Neural cell (in vitro differentiated cells): Measurements from ENCODE around the gene E2F4. TPM values are rescaled to one million over a fixed set of nuclear protein-coding genes. Genes with fewer than 3 reads are reported as not detected.

Source experiments
- H2AFZ ChIP-seq: fragments of 200-600, 300-800 bp; sonication (generic), shearing (Covaris generic); 2 replicates; pipeline ENCODE4 v1.6.0; 2014; ENCODE audit warnings: low read depth, mild to moderate bottlenecking, antibody characterized with exemption, low read length, moderate library complexity
- H3F3A ChIP-seq: fragments of 200-600 bp; shearing (Covaris generic); 2 replicates; pipeline ENCODE4 v1.6.1; 2016; ENCODE audit warnings: mild to moderate bottlenecking, moderate library complexity, mixed read lengths, antibody characterized with exemption, low read length; ENCODE audit not compliant: insufficient read depth, poor library complexity, severe bottlenecking
- H3K27ac ChIP-seq: fragments of 200-600, 300-800 bp; sonication (generic), shearing (Covaris generic); 2 replicates; pipeline ENCODE4 v1.5.1; 2014; ENCODE audit warnings: mild to moderate bottlenecking, low read length, moderate library complexity
- H3K27me3 ChIP-seq: fragments of 300-800, 200-600 bp; sonication (generic), shearing (Covaris generic); 2 replicates; pipeline ENCODE4 v1.6.0; 2014; ENCODE audit warnings: mild to moderate bottlenecking, low read depth, low read length, moderate library complexity; ENCODE audit not compliant: insufficient read depth
- H3K36me3 ChIP-seq: fragments of 300-800, 200-600 bp; sonication (generic), shearing (Covaris generic); 2 replicates; pipeline ENCODE4 v1.5.1; 2014; ENCODE audit warnings: mild to moderate bottlenecking, antibody characterized with exemption, low read length, moderate library complexity; ENCODE audit not compliant: insufficient read depth
- H3K4me2 ChIP-seq: fragments of 300-800, 200-600 bp; sonication (generic), shearing (Covaris generic); 2 replicates; pipeline ENCODE4 v1.6.0; 2014; ENCODE audit warnings: mild to moderate bottlenecking, low read length
- H3K4me3 ChIP-seq: fragments of 300-800, 200-600 bp; sonication (generic), shearing (Covaris generic); 2 replicates; pipeline ENCODE4 v1.5.1; 2014; ENCODE audit warnings: mild to moderate bottlenecking, low read length, moderate library complexity
- H3K79me2 ChIP-seq: fragments of 200-600 bp; shearing (Covaris generic); replicated peaks from 2 replicates; pipeline ENCODE4 v1.6.0; 2014; ENCODE audit warnings: mild to moderate bottlenecking, low read length, moderate library complexity; ENCODE audit not compliant: insufficient read depth
- H3K9ac ChIP-seq: fragments of 300-800, 200-600 bp; sonication (generic), shearing (Covaris generic); 2 replicates; pipeline ENCODE4 v1.6.1; 2016; ENCODE audit warnings: mild to moderate bottlenecking, low read length, mixed read lengths
- H3K9me2 ChIP-seq: fragments of 200-600 bp; shearing (Covaris generic); 2 replicates; pipeline ENCODE4 v1.6.1; 2016; ENCODE audit warnings: mild to moderate bottlenecking, low read length, mixed read lengths; ENCODE audit not compliant: insufficient read depth
- H3K9me3 ChIP-seq: fragments of 200-600, 300-800 bp; sonication (generic), shearing (Covaris generic); 2 replicates; pipeline ENCODE4 v1.6.1; 2016; ENCODE audit warnings: mild to moderate bottlenecking, mixed run types, low read length, moderate library complexity, mixed read lengths
- H4K20me1 ChIP-seq: fragments of 200-600 bp; shearing (Covaris generic); 2 replicates; pipeline ENCODE4 v1.6.1; 2016; ENCODE audit warnings: mild to moderate bottlenecking, mixed run types; ENCODE audit not compliant: insufficient read depth
- EP300 ChIP-seq: fragments of 450-650 bp; conservative IDR thresholded peaks from 2 replicates; pipeline ENCODE4 v1.6.1; 2014; ENCODE audit warnings: antibody characterized with exemption, mild to moderate bottlenecking, moderate library complexity; ENCODE audit not compliant: poor library complexity, severe bottlenecking
- EZH2 ChIP-seq: fragments of 200-600, 300-800 bp; shearing (Covaris generic), sonication (generic); IDR thresholded peaks from 2 replicates; pipeline ENCODE4 v1.6.1; 2014; ENCODE audit warnings: antibody characterized with exemption, low read length, borderline replicate concordance, mild to moderate bottlenecking; ENCODE audit not compliant: insufficient read depth, poor library complexity, severe bottlenecking
- MXI1 ChIP-seq: fragments of 450-650 bp; conservative IDR thresholded peaks from 2 replicates; pipeline ENCODE4 v1.6.1; 2014; ENCODE audit warnings: antibody characterized with exemption, mild to moderate bottlenecking; ENCODE audit not compliant: poor library complexity, severe bottlenecking
- POLR2AphosphoS5 ChIP-seq: IDR thresholded peaks from 2 replicates; pipeline ENCODE4 v1.6.1; 2012
- RAD21 ChIP-seq: fragments of 450-650 bp; conservative IDR thresholded peaks from 2 replicates; pipeline ENCODE4 v1.6.1; 2014; ENCODE audit warnings: antibody characterized with exemption, mild to moderate bottlenecking, moderate library complexity
- SMC3 ChIP-seq: fragments of 450-650 bp; conservative IDR thresholded peaks from 2 replicates; pipeline ENCODE4 v1.6.1; 2014; ENCODE audit warnings: antibody characterized with exemption, mild to moderate bottlenecking, moderate library complexity; ENCODE audit not compliant: poor library complexity
- TAF1 ChIP-seq: IDR thresholded peaks from 2 replicates; pipeline ENCODE4 v1.6.1; 2012; ENCODE audit warnings: low read depth
- polyA plus RNA-seq: library from polyadenylated mRNA; depleted of rRNA; stranded (reverse); fragments of >200 nt; gene quantifications from 2 replicates; pipeline ENCODE4 v1.2.3, GENCODE V29; 2014
- TF ChIP-seq, protein P1 (sequence below): fragments of 450-650 bp; IDR thresholded peaks from 2 replicates; pipeline ENCODE4 v1.5.1; 2014; ENCODE audit warnings: antibody characterized with exemption, mild to moderate bottlenecking, moderate library complexity; ENCODE audit not compliant: poor library complexity, severe bottlenecking
- TF ChIP-seq, protein P2 (sequence below): IDR thresholded peaks from 2 replicates; pipeline ENCODE4 v1.6.1; 2012; ENCODE audit warnings: borderline replicate concordance

Gene E2F4
- polyA plus RNA-seq, 1 donor from 2014 or later, result 112 TPM

DNA sequence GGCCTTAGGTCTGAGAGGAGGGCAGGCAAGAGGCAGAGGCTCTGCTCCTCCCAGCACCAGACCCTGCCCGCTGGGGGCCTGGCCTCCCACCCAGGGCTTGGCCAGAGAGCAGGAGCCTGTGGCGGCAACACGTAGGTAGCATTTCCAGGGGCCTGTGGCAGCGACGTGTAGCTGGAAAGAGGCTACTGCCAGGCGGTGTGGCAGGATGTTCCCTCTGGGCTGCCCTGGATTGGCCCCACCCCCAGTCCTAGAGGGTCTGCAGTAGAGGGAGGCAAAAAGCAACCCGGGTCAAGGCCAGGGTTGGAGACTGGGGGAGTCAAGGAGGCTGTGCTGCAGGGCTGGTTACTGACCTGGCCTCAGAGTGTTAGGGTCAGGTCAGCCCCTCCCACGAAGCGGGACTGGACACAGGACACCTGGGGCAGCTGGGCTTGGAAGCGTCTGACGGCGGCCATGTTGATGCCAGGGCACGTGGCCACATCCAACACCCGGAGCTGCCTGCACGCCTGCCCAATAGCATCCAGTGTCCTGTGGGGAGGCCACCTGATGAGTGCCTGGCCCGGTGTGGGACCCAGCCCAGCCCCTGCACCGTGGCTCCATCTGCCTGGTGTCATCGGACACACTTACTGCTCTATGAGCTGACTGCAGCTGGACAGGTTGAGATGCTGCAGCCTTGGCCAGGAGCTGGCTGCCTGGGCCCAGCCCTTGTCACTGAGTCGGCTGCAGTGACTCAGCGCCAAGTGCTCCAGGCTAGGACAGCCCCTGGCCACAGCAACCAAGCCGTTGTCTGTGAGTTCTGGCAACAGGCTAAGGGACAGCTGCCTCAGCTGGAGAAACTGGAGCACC lies 15.5 kb downstream of the E2F4 start:
- H2AFZ ChIP-seq, result no peak overlapping the region
- TF ChIP-seq, protein P1, sequence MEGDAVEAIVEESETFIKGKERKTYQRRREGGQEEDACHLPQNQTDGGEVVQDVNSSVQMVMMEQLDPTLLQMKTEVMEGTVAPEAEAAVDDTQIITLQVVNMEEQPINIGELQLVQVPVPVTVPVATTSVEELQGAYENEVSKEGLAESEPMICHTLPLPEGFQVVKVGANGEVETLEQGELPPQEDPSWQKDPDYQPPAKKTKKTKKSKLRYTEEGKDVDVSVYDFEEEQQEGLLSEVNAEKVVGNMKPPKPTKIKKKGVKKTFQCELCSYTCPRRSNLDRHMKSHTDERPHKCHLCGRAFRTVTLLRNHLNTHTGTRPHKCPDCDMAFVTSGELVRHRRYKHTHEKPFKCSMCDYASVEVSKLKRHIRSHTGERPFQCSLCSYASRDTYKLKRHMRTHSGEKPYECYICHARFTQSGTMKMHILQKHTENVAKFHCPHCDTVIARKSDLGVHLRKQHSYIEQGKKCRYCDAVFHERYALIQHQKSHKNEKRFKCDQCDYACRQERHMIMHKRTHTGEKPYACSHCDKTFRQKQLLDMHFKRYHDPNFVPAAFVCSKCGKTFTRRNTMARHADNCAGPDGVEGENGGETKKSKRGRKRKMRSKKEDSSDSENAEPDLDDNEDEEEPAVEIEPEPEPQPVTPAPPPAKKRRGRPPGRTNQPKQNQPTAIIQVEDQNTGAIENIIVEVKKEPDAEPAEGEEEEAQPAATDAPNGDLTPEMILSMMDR, result no peak
- no peak for TF ChIP-seq SMC3
- no peak for TF ChIP-seq TAF1
- TF ChIP-seq EZH2, result no peak
- TF ChIP-seq EP300, result no peak
- TF ChIP-seq RAD21, result no peak
- TF ChIP-seq, protein P2, sequence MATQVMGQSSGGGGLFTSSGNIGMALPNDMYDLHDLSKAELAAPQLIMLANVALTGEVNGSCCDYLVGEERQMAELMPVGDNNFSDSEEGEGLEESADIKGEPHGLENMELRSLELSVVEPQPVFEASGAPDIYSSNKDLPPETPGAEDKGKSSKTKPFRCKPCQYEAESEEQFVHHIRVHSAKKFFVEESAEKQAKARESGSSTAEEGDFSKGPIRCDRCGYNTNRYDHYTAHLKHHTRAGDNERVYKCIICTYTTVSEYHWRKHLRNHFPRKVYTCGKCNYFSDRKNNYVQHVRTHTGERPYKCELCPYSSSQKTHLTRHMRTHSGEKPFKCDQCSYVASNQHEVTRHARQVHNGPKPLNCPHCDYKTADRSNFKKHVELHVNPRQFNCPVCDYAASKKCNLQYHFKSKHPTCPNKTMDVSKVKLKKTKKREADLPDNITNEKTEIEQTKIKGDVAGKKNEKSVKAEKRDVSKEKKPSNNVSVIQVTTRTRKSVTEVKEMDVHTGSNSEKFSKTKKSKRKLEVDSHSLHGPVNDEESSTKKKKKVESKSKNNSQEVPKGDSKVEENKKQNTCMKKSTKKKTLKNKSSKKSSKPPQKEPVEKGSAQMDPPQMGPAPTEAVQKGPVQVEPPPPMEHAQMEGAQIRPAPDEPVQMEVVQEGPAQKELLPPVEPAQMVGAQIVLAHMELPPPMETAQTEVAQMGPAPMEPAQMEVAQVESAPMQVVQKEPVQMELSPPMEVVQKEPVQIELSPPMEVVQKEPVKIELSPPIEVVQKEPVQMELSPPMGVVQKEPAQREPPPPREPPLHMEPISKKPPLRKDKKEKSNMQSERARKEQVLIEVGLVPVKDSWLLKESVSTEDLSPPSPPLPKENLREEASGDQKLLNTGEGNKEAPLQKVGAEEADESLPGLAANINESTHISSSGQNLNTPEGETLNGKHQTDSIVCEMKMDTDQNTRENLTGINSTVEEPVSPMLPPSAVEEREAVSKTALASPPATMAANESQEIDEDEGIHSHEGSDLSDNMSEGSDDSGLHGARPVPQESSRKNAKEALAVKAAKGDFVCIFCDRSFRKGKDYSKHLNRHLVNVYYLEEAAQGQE, result no peak
- TF ChIP-seq MXI1, result no peak
- TF ChIP-seq POLR2AphosphoS5, result no peak
- no peaks in the 10 kb centered on the region for H3K9me2 ChIP-seq
- no peaks in the 10 kb centered on the region for H3F3A ChIP-seq
- H3K9ac ChIP-seq, result no peak overlapping the region
- H4K20me1 ChIP-seq, result no peaks in the 10 kb centered on the region
- H3K36me3 ChIP-seq, result no peaks in the 10 kb centered on the region
- H3K27ac ChIP-seq, result no peak overlapping the region
- no peaks in the 10 kb centered on the region for H3K27me3 ChIP-seq
- H3K79me2 ChIP-seq, result no peaks in the 10 kb centered on the region
- no peak overlapping the region for H3K4me3 ChIP-seq
- H3K4me2 ChIP-seq, result no peak overlapping the region
- no peaks in the 10 kb centered on the region for H3K9me3 ChIP-seq

DNA sequence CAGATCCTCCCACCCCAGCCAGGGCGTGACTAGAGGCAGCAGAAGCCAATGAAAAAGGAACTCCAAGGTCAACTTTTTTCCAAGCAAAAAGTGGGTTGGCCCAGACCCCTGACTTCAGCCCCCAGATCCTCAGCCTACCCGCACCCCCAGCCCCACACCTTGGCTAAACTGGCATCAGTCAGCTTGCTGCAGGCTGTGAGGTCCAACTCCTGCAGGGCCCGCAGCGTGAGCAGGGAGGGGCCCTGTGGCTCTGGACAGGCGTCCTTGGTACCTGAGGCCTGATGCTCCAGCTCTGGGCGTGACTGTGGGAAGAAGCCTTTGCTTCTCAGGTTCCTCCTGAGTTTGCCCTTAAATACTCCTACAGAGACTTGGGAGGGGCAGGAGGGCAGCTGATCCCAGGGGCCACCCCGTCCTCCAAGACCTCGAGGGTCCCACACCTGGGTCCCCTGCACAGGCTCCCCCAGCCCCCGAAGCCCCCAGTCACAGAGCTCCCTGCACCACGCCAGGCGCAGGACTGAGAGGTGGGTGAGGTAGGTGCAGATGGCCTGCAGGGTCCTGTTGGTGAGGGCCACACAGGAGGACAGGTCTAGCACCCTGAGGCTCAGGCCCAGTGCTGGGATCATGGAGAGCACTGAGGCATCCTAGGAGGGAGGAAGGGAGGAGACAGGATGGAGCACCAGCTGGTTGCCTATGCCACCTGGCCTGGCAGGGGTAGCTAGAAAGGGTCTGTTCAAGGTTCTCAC lies 16.4 kb downstream of the E2F4 start:
- no peaks in the 10 kb centered on the region for H3F3A ChIP-seq
- no peaks in the 10 kb centered on the region for H3K9me3 ChIP-seq
- H3K4me3 ChIP-seq, result no peak overlapping the region
- H3K36me3 ChIP-seq, result no peaks in the 10 kb centered on the region
- no peak overlapping the region for H3K9ac ChIP-seq
- no peak overlapping the region for H2AFZ ChIP-seq
- H3K27me3 ChIP-seq, result no peaks in the 10 kb centered on the region
- H3K79me2 ChIP-seq, result no peaks in the 10 kb centered on the region
- no peak overlapping the region for H3K4me2 ChIP-seq
- H4K20me1 ChIP-seq, result no peaks in the 10 kb centered on the region
- TF ChIP-seq EZH2, result no peak
- TF ChIP-seq MXI1, result no peak
- TF ChIP-seq, protein P2, result no peak
- no peak overlapping the region for H3K27ac ChIP-seq
- H3K9me2 ChIP-seq, result no peaks in the 10 kb centered on the region
